Measurements from ENCODE around the gene ECD. TPM values are rescaled to one million over a fixed set of nuclear protein-coding genes. Genes with fewer than 3 reads are reported as not detected.
"Not testable (repeated sequence)": the region's sequence is repeated elsewhere in the genome, so short reads cannot be mapped to it uniquely, and the experiment has no call there.

The ECD gene
- total RNA-seq, 1 donor from 2014 or later: 29.3 TPM

DNA sequence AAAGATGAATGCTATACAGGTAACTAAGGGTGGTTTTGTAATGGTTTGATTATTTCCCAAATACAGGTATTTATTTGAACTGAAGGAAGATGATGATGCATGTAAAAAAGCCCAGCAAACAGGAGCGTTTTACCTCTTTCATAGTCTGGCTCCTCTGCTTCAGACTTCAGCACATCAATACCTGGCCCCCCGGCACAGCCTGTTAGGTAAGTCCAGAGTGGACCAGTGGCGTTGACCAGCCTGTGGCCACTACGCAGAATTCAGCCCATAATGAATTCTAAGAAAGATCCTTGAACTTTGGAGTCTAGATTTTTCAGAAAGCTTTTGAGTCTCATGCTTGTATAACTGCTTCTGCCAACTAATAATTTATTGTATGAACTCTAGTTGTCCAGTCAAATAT, 47.9 kb downstream of the ECD start:
- Mint-ChIP-seq H3K4me3 (no peak overlapping the region), H3K9me3 (no peaks in the 10 kb centered on the region), H3K27ac (ENCODE audit: unreplicated experiment) (no peak overlapping the region), H3K4me1 (no peaks in the 10 kb centered on the region), H3K27me3 (ENCODE audit: low read depth) (no peaks in the 10 kb centered on the region), H3K36me3 (ENCODE audit: low read depth) (peaks cover 2% of the 10 kb centered on the region)
- TF ChIP-seq, protein P1, sequence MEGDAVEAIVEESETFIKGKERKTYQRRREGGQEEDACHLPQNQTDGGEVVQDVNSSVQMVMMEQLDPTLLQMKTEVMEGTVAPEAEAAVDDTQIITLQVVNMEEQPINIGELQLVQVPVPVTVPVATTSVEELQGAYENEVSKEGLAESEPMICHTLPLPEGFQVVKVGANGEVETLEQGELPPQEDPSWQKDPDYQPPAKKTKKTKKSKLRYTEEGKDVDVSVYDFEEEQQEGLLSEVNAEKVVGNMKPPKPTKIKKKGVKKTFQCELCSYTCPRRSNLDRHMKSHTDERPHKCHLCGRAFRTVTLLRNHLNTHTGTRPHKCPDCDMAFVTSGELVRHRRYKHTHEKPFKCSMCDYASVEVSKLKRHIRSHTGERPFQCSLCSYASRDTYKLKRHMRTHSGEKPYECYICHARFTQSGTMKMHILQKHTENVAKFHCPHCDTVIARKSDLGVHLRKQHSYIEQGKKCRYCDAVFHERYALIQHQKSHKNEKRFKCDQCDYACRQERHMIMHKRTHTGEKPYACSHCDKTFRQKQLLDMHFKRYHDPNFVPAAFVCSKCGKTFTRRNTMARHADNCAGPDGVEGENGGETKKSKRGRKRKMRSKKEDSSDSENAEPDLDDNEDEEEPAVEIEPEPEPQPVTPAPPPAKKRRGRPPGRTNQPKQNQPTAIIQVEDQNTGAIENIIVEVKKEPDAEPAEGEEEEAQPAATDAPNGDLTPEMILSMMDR (conservative IDR thresholded peaks at IDR 0.05): no peak
- no peak for DNase-seq (ENCODE audit: low read depth, low spot score)

DNA sequence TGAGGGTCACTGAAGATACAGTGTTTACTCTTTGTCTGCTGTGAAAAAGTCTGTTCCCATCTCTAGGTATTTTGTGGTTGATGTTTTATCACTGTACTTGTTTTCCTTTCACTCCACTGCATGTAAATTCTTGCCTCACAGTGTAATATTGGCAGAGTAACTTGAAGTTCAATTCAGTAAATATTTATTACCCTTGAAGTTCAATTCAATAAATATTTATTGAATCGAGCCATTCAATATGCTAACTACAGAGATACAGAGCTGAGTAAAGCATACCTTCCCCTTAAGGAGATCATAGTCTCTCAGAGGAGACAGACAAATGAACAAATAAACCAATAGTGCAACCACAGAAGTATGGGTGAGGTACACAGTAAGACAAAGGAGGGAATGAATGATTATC, 48.4 kb downstream of the ECD start:
- no peaks in the 10 kb centered on the region for H3K4me1 Mint-ChIP-seq
- TF ChIP-seq, protein P1 (conservative IDR thresholded peaks at IDR 0.05): no peak
- no peak overlapping the region for H3K4me3 Mint-ChIP-seq

DNA sequence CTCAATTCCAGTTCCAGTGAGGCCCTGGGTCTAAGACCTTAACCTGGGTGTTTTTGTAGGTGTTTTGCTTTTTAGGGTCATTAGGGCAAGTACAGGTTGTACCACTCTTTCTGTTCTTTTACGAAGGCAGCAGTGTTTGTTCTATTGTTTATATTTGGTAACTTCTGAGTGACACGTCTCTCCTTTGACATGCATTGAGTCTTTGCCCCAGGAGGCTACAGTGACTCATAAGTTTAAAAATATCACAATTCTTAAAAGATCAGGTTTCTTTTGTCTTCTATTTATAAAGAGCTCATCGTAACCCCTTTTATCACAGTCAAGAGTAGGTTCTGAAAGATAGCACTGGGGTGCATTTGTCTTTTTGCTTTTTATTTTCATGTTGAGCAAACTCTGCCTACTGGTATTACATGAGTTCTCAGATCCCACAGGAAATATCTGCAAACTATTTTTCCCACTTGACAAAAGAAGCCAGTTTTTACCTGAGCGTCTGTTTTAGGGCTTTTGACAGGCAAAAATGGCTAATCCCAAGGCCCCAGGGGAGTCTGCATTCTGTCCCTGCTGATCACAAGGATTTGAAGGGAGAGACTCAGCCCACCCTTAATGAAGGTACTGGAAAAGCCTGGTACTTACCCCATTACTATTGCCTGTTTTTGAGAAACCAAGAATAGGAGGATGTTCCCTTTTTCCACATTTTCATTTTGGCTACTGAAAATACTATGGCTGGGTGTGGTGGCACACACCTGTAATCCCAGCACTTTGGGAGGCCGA, 49.6 kb downstream of the ECD start:
- Mint-ChIP-seq H3K4me1 (no peaks in the 10 kb centered on the region), H3K27ac (ENCODE audit: unreplicated experiment) (no peak overlapping the region), H3K27me3 (ENCODE audit: low read depth) (no peaks in the 10 kb centered on the region), H3K36me3 (ENCODE audit: low read depth) (peaks cover 2% of the 10 kb centered on the region), H3K4me3 (no peak overlapping the region), H3K9me3 (no peaks in the 10 kb centered on the region)
- no peak for DNase-seq (ENCODE audit: low read depth, low spot score)
- TF ChIP-seq, protein P1 (conservative IDR thresholded peaks at IDR 0.05): no peak

More for the DNA sequence above, 48.4 kb downstream of the ECD start:
- H3K36me3 Mint-ChIP-seq (ENCODE audit: low read depth): peaks cover 2% of the 10 kb centered on the region
- H3K27ac Mint-ChIP-seq (ENCODE audit: unreplicated experiment): no peak overlapping the region
- no peaks in the 10 kb centered on the region for H3K9me3 Mint-ChIP-seq
- no peaks in the 10 kb centered on the region for H3K27me3 Mint-ChIP-seq (ENCODE audit: low read depth)
- no peak for DNase-seq (ENCODE audit: low read depth, low spot score)

DNA sequence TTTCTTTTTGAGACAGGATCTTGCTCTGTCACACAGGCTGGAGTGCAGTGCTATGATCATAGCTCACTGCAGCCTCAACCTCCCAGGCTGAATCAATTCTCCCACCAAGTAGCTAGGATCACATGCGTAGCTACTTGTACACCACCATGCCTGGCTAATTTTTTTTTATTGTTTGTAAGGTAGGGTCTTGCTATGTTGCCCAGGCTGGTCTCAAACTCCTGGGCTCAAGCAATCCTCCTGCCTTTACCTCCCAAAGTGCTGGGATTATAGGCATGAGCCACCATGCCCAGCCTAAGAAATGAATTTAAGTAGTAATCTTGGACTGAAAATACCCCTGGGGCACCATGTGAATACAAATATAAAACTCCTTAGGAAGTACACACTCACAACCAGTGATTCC, 51.8 kb downstream of the ECD start:
- H3K4me1 Mint-ChIP-seq: peaks cover 5% of the 10 kb centered on the region
- no peaks in the 10 kb centered on the region for H3K9me3 Mint-ChIP-seq
- TF ChIP-seq, protein P1 (conservative IDR thresholded peaks at IDR 0.05): no peak
- peaks cover 2% of the 10 kb centered on the region for H3K36me3 Mint-ChIP-seq (ENCODE audit: low read depth)
- no peak overlapping the region for H3K4me3 Mint-ChIP-seq
- DNase-seq (ENCODE audit: low read depth, low spot score): no peak
- H3K27ac Mint-ChIP-seq (ENCODE audit: unreplicated experiment): no peak overlapping the region
- no peaks in the 10 kb centered on the region for H3K27me3 Mint-ChIP-seq (ENCODE audit: low read depth)

DNA sequence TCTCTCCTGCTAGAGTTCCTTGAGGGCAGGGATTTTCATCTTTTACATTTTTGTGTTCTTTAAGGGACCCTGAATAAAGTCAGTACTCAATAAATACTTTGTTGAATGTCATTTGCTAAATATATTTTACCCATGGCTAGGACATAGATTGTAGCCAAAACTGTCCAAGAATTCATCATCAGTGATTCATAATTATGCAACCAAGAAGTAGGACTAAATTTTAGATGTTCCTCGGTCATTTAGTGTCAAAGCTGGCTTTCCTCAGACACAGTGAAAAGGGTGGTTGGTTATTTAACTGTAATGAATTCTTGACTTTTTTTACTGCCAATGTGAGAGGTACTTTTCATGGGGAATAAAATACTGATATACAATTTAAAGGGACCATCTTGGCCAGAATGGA, 54.3 kb downstream of the ECD start:
- TF ChIP-seq, protein P1 (conservative IDR thresholded peaks at IDR 0.05): no peak
- peak overlapping the region; percentile 31 for H3K4me3 Mint-ChIP-seq
- no peak overlapping the region for H3K27ac Mint-ChIP-seq (ENCODE audit: unreplicated experiment)
- peaks cover 3% of the 10 kb centered on the region for H3K9me3 Mint-ChIP-seq
- peaks cover 10% of the 10 kb centered on the region for H3K4me1 Mint-ChIP-seq
- H3K27me3 Mint-ChIP-seq (ENCODE audit: low read depth): no peaks in the 10 kb centered on the region
- no peak for DNase-seq (ENCODE audit: low read depth, low spot score)
- H3K36me3 Mint-ChIP-seq (ENCODE audit: low read depth): peaks cover 16% of the 10 kb centered on the region

DNA sequence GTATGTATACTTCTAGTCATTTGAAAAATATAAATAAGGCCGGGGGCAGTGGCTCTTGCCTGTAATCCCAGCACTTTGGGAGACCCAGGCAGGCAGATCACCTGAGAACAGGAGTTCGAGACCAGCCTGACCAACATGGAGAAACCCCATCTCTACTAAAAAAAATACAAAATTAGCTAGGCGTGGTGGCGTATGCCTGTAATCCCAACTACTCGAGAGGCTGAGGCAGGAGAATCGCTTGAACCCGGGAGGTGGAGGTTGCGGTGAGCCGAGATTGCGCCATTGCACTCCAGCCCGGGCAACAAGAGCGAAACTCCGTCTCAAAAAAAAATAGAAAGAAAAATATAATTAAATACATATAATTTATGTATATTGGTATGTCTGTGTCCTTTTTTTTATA, 55.8 kb downstream of the ECD start:
- H3K27ac Mint-ChIP-seq (ENCODE audit: unreplicated experiment); H3K27me3 Mint-ChIP-seq (ENCODE audit: low read depth); DNase-seq (ENCODE audit: low read depth, low spot score); H3K9me3 Mint-ChIP-seq; H3K4me1 Mint-ChIP-seq: not testable (repeated sequence)
- peak overlapping the region; percentile 95 for H3K4me3 Mint-ChIP-seq
- peaks cover 19% of the 10 kb centered on the region for H3K36me3 Mint-ChIP-seq (ENCODE audit: low read depth)

All from neural crest cell (in vitro differentiated cells).